GM03348 (cell line): ENCODE measurements around the gene NDUFB6.
"Not testable (repeated sequence)": the region's sequence is repeated elsewhere in the genome, so short reads cannot be mapped to it uniquely, and the experiment has no call there.

Experiments
- DNase-seq: peaks from one replicate; pipeline ENCODE4 v3.0.0; 2012; ENCODE audit warnings: low spot score

The NDUFB6 gene

GRCh38 chr9:32524558-32524891 lies 48.4 kb downstream of the NDUFB6 start:
- DNase-seq = not testable (repeated sequence)

GRCh38 chr9:32523910-32524309 lies 49.0 kb downstream of the NDUFB6 start:
- no peak for DNase-seq

GRCh38 chr9:32518276-32518675 lies 54.7 kb downstream of the NDUFB6 start:
- no peak for DNase-seq

- DNase-seq = no peak
Observed at GRCh38 chr9:32516241-32516640, 56.7 kb downstream of the NDUFB6 start.

- no peak for DNase-seq
Observed at GRCh38 chr9:32508728-32509127, 64.2 kb downstream of the NDUFB6 start.

GRCh38 chr9:32503008-32503407 lies 70.0 kb downstream of the NDUFB6 start:
- no peak for DNase-seq
